ENCODE results near the gene ESYT3. TPM values are rescaled to one million over a fixed set of nuclear protein-coding genes. Genes with fewer than 3 reads are reported as not detected.

The ESYT3 gene
- total and polyA plus RNA-seq, 2 of the 8 experiments (the other 6 are each of a cell fraction or from before 2014, with no cell fraction given) = 4.4 to 7.3 TPM

DNA sequence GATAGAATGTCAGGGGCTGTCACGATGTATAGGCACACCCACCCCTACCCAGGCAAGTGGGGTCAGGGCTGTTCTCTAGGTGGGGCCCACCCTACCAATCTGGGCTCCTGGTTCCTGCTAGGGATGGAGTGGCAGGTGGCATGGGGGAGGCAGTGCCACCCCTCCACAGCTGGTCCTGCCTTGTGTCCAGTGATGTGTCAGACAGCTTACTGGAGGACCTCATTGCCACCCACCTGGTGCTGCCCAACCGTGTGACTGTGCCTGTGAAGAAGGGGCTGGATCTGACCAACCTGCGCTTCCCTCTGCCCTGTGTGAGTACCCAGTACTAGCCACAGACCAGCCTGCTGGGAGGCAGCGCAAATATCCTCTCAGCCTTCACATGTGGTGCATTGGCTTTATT lies 27.5 kb downstream of the ESYT3 start (continued):
- TF ChIP-seq, protein P1, sequence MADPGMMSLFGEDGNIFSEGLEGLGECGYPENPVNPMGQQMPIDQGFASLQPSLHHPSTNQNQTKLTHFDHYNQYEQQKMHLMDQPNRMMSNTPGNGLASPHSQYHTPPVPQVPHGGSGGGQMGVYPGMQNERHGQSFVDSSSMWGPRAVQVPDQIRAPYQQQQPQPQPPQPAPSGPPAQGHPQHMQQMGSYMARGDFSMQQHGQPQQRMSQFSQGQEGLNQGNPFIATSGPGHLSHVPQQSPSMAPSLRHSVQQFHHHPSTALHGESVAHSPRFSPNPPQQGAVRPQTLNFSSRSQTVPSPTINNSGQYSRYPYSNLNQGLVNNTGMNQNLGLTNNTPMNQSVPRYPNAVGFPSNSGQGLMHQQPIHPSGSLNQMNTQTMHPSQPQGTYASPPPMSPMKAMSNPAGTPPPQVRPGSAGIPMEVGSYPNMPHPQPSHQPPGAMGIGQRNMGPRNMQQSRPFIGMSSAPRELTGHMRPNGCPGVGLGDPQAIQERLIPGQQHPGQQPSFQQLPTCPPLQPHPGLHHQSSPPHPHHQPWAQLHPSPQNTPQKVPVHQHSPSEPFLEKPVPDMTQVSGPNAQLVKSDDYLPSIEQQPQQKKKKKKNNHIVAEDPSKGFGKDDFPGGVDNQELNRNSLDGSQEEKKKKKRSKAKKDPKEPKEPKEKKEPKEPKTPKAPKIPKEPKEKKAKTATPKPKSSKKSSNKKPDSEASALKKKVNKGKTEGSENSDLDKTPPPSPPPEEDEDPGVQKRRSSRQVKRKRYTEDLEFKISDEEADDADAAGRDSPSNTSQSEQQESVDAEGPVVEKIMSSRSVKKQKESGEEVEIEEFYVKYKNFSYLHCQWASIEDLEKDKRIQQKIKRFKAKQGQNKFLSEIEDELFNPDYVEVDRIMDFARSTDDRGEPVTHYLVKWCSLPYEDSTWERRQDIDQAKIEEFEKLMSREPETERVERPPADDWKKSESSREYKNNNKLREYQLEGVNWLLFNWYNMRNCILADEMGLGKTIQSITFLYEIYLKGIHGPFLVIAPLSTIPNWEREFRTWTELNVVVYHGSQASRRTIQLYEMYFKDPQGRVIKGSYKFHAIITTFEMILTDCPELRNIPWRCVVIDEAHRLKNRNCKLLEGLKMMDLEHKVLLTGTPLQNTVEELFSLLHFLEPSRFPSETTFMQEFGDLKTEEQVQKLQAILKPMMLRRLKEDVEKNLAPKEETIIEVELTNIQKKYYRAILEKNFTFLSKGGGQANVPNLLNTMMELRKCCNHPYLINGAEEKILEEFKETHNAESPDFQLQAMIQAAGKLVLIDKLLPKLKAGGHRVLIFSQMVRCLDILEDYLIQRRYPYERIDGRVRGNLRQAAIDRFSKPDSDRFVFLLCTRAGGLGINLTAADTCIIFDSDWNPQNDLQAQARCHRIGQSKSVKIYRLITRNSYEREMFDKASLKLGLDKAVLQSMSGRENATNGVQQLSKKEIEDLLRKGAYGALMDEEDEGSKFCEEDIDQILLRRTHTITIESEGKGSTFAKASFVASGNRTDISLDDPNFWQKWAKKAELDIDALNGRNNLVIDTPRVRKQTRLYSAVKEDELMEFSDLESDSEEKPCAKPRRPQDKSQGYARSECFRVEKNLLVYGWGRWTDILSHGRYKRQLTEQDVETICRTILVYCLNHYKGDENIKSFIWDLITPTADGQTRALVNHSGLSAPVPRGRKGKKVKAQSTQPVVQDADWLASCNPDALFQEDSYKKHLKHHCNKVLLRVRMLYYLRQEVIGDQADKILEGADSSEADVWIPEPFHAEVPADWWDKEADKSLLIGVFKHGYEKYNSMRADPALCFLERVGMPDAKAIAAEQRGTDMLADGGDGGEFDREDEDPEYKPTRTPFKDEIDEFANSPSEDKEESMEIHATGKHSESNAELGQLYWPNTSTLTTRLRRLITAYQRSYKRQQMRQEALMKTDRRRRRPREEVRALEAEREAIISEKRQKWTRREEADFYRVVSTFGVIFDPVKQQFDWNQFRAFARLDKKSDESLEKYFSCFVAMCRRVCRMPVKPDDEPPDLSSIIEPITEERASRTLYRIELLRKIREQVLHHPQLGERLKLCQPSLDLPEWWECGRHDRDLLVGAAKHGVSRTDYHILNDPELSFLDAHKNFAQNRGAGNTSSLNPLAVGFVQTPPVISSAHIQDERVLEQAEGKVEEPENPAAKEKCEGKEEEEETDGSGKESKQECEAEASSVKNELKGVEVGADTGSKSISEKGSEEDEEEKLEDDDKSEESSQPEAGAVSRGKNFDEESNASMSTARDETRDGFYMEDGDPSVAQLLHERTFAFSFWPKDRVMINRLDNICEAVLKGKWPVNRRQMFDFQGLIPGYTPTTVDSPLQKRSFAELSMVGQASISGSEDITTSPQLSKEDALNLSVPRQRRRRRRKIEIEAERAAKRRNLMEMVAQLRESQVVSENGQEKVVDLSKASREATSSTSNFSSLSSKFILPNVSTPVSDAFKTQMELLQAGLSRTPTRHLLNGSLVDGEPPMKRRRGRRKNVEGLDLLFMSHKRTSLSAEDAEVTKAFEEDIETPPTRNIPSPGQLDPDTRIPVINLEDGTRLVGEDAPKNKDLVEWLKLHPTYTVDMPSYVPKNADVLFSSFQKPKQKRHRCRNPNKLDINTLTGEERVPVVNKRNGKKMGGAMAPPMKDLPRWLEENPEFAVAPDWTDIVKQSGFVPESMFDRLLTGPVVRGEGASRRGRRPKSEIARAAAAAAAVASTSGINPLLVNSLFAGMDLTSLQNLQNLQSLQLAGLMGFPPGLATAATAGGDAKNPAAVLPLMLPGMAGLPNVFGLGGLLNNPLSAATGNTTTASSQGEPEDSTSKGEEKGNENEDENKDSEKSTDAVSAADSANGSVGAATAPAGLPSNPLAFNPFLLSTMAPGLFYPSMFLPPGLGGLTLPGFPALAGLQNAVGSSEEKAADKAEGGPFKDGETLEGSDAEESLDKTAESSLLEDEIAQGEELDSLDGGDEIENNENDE (IDR thresholded peaks at IDR 0.05; ENCODE audit: insufficient replicate concordance, low read length) = no peak
- TF ChIP-seq POLR2A (IDR thresholded peaks at IDR 0.05; ENCODE audit: control extremely low read depth in 1 of 2, low read depth in 2 of 2, low read length in 2 of 2) = no peak
- TF ChIP-seq RXRA (IDR thresholded peaks at IDR 0.05; ENCODE audit: insufficient read depth, low read depth, low read length) = no peak

Measured in H1 (cell line).